ENCODE results near the gene APCDD1L.

DNA sequence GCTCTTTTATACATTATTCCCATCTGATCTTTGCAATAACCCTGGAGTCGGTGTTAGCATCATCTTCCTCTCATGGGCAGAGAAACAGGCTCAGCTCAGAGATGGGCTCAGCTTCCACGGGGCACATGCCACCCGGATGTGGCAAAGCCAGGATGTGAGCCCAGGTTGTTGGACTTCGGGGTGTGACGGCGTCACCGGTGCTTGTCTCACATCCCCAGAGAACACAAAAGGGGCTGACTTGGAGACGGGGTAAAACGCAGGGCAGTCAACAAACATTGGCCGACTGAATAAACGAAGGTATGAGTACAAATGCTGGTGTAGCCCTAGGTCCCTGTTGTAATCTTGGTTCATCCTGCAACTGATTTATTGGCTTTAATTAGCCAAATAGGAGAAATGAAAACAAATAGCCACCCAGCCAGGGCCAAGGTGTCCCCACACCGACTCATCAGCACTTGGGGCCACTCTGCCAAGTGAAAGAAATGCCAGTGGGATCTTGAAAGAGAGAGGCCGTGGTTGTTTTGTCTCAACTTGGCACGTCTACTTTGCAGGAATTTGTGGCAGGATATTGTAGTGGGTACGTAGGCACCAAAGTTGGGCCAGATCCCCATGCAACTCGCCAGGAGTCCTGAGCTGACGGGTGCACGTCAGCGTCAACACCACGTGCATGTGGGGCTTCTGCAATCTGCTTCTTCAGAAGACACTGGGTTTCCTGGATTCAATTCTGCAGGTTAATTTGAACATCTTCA is 42.8 kb downstream of the APCDD1L start:
- no peak for TF ChIP-seq POLR2A (IDR thresholded peaks at IDR 0.05; ENCODE audit: low read depth, low read length)
- TF ChIP-seq POLR2AphosphoS5 (IDR thresholded peaks at IDR 0.05; ENCODE audit: low read depth, low read length): no peak
- no peak for TF ChIP-seq TAF1 (IDR thresholded peaks at IDR 0.05; ENCODE audit: borderline replicate concordance, low read depth, low read length)

Data from GM12892 (cell line).